Astrocyte of the hippocampus (primary cell): ENCODE results near the gene DPF3.

Source experiments
- DNase-seq: peaks from one replicate; pipeline ENCODE4 v3.0.0; 2011; ENCODE audit warnings: low read depth, low spot score

The DPF3 gene

DNA sequence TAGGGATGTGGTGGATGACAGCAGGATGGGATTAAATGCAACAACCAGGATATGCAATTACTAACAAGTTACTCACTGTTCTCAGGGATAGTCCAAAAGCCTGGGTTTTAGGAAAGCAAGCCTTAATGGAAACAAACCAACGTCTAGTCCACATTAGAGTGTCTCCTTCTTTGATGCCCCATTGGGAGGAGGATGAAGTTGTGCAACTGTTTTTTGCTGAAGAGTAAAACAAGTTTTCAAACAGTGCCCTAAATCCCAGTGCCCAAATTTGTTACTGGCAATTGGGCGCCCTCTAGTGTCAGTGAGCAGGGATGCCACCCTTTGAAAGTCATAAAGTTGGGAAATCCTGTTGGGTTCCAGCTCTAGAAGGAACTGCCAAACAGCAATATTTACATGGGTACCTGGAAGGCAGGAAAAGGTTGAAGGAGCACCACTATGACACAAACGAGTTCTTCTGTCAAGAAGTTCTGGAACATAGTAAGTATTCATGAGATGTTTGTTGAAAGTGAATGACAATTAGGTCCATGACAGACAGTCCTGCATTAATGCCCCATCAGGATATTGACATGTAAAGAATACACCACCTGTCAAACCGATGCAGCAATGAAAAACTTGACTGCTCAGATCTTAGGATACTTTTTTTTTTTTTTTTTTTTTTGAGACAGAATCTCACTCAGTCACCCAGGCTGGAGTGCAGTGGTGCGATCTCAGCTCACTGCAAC is 11.1 kb upstream of the DPF3 start:
- DNase-seq = peak; percentile 84

DNA sequence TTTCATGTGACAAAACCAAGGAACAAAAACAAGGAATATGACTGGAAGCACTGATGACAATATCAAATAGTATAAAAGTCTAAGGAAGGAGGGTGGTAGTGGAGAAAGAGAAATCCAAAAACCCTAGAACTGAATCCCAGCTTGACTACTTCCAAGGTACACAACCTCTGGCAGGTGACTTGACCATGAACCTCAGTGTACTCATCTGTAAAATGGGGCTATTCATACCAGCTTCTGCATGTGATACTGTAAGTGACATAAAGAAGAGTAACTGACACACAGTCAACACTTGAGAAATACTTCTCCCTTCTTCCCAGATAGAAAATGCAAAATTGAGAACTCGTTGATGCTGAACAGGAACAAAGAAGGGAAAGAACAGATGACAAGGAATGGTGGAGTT is 10.3 kb upstream of the DPF3 start:
- DNase-seq = no peak

DNA sequence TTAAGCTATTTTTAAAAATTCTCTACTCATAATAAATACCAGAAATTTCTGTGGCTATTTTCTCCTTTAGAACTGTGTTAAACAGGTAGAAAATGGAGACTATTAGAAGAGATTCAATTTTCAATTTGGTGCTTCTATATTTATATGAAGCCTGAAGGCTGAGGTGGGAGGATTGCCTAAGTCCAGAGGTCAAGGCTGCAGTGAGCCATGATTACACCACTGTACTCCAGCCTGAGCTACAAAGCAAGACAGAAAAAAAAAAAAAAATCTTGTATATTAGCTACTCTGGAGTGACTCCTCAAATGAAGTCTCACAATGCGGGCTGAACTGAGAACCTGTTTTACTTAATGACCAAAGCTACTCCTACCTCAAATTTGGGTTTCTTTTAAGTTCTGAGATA is 9.8 kb upstream of the DPF3 start:
- DNase-seq = no peak

DNA sequence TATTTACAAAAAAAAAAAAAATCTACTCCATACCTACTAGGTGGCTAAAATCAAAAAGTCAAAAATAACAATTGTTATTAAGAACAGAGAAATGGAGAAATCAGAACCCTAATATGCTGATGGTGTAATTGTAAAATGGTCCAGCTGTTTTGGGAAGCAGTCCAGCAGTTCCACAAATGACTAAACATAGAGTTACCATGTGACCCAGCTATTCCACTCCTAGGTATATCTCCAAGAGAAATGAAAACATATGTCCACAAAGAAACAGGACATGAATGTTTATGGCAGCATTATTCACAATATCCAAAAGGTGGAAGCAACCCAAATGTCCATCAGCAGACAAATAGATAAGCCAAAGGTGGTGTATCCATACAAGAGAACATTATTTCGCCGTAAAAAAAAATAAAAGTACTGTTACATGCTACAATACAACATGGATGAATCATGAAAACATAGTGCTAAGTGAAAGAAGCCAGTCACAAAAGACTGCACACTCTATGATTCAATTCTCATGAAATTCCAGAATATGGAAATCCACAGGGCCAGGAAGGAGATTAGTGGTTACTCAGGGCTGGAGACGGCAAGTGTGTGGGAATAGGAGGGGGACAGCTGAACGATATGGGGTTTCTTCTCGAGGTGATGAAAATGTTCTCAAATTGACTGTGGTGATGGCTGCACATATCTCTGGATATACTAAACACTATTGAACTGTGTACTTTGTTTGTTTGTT is 9.1 kb upstream of the DPF3 start:
- no peak for DNase-seq

DNA sequence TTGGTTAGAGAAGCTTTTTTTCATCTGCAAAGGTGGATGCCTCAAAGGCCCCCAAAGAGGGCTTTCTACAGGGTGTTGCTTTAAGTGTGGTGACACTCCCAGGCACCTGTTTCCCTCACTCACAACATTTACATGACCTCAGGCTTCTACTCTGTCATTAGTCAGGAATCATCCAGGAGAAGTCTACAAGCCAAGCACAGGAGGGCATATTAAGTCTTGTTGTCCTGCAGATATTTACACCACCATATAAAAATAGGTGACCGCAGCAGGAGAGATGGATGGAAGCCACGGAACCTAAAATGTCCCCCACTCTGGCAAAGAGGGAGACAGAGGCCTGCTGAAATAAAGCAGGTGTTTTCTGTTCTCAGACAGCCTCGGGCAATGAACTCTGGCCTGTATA is 7.5 kb upstream of the DPF3 start:
- DNase-seq = no peak

DNA sequence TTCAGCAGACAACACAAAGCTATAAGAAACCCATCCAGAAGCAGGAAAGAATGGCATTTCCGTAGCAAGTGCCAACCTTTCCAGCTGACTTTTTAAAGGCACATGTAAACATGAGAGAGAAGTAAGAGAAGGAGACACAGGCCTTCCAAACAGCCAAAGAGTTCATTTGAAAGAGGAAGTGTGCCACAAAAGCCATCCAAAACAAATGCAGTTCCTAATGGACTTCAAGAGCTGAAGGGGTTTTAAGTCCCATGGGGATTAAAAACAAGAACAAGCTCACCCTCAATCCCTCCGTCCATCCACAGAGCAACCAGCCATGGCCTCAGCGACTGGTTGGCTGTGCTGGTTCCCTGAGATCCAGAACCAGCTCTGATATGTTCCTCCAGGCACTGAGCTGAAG is 4.5 kb upstream of the DPF3 start:
- DNase-seq = no peak

DNA sequence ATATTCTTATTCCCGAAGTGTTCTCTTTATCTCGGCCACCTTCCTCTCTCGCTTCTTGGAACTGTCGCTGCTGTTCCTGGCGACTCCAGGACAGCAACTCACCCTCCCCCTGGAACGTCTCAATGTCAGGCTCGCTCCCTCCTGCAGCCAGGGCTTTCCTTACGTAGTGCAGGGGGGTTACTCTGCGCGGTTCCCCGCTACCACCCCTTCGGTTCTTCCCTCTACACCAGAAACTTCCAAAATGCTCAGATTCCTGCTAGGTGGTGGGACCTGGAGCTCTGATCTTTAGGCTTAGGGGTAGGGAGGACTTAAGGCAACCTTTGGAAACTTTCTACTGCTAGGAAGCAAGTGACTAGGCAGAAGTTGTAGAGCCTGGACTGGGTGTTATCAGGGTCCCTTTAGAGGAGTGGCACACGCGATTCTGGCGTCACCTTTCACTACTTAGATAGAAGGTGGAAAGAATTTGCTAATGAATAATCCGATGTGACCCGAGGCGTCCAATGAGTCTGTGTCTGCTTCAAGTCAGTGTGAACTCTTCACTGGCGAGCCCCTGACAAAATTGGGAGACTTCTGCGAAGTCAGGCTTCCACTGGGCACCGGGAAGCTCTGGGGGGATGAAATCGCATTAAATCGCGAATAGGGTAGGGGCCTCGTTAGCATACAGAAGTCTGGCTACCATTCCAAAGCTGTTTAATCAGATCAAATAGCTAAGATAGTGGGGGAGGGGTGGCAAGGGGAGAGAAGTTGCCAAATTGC is 900 bp upstream of the DPF3 start:
- DNase-seq = peak; percentile 57

DNA sequence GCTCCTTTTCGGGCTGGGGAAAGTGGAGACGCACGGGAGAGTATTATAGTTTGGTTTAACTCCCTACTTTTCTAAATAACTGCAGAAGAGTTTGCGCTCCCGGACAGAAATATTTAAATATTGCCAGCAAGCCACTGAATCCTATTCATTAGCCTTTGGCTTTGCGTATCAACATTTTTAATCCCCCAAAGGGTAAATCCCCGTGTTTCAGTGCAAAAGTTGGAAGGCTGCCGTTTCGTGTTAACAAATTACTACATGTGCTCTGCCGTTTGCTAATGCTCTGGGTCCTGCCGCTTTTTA is 372 bp upstream of the DPF3 start:
- no peak for DNase-seq

DNA sequence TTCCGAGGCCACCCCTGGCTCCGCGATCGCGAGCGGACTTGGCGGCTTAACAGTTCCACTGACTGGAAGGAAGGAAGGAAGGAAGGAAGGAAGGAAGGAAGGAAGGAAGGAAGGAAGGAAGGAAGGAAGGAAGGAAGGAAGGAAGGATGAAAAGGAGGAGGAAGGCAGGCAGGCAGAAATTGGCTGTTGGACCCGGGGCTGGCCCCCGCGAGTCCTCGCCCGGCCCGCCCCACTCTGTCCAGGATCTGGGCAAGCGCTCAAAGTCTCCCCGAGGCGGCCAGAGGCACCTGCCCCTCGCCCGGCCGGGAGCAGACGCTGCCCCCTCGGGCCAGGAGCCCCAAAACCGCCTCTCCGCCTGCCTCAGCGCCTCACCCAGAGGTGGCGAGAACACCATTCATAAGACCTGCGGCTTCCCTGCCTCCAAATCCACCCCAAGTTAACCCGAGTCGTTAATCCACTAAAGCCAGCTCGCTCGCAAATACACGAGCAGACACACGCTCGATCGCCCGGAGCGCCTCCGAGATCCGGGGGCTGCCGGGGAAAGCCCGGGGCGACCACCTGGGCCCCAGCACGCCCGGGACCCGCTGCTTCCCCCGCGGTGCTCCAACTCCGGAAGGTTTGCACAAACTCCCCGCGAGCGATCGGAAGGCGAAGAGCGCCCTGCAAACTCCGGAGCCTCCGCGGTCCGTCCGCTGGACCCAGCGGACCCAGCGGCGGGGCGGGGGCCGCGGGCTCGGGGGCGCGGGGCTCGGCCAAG is 844 bp downstream of the DPF3 start:
- peak; percentile 66 for DNase-seq

DNA sequence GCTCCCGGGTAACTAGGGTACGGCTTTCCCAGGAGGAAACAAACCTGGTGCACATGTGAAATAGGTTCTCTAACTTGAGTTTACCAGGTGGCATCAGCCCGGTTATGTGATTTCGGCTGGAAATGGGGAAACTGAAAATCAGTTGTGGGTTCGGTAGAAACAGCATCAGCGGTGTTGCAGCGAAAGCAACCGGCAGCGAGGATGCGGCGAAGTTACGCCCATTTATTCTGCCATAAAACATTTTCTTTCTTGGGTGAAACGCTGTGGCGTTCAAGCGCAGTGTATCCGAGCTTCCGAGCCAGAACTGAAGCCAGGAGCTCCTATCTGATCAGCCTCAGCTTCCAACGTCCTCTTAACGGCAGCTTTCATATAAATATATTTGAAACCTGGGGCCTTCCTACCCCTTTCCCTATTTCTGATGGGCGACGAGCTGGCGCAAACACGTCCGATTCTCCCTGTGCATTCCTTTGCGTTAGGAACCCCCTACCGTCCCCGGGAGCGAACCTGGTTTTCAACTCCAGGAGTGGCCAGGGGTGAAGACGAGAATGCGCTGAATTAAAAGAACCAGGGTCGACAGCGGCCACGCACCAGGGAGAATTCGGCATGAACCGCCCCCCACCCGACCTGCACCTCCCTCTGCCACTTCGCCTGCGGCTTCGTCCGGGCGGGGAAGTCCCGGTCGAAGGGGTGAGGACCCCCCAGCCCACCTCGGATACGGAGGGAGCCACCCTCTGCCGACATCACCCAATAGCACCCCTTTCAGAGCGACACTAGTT is 1.6 kb downstream of the DPF3 start:
- peak; percentile 63 for DNase-seq

DNA sequence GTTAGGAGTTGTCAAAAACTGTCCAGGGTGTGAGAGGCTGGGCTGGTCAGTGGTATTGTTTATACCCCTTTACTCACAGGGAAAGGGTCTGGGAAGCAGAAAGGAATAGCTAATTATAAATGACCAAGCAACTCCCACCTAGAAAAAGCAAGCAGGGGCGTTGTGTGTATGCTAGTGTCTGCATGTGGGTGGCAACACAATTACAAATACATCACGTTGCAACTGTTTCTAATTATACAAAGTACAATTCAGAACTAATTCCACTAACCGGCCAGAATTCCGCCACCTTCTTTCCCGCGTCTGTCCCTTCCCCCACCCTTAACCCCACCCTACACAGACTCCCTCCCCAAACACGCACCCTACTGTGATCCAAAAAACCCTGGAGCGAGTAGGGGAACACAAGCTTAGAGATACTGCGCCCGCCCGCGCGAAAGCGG is 2.2 kb downstream of the DPF3 start:
- DNase-seq = no peak

DNA sequence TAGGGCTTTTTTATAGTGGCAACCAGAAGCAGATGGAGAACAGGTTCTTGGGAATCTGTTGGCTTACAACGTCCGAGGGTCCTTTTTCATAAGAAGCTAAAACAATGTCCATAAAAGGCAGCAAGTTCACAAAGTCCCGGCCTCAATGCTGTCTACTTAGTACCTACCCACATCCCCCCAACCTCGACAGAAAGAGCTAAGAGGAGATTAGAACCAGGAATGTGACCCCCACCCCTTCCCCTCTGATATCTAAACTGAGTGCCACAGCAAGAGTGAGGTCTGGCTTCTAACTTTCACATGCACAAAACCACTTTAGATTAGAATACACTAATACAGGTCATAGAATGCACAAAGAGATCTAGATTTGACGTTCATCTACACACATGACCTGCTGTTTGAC is 4.5 kb downstream of the DPF3 start:
- no peak for DNase-seq

DNA sequence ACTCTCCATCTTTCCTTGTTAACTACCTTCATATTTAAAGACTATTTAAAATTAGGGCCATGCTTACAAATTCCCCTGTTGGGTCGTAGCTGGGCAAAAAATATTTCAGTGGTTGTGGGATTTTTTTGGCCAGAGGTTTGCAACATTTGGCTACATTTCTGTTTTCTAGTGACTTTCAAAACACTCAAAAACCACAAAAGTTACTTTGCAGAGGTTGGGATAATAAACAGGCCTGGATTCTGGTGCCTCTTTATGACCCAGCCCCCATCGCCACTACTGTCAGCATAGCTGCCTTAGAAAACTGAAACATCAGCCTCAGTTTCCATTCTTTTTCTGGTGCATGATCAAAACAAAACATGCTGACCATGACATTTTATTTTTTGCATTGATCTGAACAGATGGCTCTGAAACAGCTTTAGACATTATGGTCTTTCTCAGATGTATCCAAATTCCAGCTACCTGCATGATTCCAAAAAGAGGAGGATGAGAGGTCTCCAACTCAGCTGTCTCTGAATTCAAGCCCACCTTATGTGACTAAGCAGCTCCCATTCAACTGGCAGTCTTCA is 5.2 kb downstream of the DPF3 start:
- peak; percentile 72 for DNase-seq

DNA sequence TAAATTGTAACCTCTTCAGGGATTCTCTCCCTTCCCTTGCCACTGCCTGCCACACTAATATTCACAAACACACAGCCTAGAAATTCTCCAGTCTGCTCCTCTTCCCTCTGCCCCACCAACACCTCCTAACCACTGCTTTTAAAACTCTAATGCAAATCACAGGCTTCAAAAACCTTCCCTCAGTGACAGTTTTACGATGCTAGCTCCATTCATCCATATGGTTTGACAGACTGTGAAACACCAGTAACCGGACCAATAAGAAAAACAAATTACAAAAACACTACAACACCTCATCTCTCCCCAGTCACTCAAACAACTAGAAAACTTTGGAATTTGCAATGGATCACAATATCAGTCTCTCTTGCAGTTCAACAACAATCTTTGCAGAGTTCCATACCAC is 5.7 kb downstream of the DPF3 start:
- no peak for DNase-seq

DNA sequence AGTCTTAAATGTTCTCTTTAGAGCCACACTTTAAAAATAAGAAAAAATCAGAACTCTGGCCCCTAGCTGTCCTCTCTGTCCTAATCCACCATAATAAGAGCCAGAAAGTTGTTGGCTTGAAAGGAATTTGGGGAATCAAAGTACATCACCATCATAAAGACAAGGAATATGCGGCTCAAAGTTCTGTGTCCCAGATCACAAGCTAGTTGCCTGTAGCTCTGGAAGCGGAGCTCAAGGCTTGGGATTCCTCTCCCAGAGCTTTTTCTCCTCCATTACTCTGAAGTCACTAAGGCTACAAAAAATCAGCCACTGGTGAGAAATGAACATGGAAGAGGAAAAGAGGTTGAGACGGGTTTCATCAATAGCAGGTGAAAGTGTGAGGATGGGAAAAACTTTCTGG is 6.4 kb downstream of the DPF3 start:
- no peak for DNase-seq

DNA sequence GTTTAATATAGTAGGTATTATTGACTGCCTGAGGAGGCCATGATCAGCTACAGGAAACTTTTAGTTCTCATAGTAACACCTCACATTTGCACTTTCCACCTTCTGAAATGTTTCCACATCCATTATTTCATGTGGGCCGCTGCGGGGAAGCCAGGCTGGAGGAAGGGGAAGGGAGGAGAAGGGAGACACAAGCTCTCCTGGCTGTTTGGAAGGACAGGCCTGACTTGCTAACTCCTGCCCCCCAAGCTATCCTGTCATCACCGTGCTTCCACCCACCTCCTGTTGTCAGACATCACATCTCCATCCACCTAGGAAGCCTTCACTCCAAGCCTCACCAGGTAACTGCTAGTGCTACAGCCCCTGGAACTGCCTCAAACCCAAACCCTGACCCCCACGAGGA is 9.5 kb downstream of the DPF3 start:
- no peak for DNase-seq

DNA sequence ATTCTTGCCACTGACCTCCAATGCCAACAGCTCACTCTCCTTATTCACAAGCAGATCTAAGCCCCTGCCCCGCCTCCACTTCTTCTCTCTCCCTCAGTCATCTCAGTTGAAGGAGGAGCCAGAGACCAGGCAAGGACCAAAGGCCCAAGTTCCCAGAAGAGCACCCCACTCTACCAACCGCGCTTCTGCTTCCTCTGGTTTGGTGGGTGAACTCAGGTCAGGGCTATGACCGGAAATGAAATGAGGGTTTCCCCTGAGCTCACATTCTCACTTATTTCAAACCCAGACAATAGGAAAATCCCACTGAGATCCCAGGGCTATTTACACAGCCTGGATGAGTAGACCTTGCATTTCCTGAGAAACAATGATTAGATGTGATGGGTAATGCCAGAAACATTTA is 9.9 kb downstream of the DPF3 start:
- DNase-seq = peak; percentile 28

DNA sequence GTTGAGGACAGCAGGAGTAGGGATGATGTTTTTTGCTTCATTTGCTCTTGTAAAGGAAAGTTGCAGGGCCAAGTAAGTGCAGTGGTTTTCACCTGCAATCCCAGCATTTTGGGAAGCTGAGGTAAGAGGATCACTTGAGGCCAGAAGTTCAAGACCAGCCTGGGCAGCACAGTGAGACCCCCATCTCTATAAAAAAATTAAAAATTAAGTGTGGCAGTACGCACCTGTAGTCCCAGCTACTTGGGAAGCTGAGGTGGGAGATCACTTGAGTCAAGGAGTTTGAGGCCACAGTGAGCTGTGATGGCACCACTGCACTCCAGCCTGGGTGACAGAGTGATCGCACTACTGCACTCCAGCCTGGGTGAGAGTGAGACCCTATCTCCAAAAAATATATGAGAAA is 10.8 kb downstream of the DPF3 start:
- no peak for DNase-seq

DNA sequence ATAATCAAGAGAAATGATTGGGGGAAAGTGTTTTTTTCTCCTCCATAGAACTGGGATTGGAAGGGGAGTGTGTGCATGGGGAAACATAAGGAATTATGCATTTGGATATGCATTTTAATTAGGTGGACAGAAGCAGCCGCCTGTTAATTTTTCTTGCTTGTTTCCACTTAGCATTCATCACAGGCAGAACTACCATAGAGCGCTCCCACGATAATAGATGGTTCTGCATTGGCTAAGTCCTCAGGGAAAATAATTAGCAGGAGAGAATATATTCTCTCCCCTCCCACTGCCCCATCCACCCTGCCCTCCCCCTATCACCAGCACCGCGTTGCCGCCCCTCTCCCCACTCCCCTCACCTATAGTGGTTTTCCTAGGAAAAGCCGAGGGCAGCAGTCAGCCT is 11.4 kb downstream of the DPF3 start:
- no peak for DNase-seq

DNA sequence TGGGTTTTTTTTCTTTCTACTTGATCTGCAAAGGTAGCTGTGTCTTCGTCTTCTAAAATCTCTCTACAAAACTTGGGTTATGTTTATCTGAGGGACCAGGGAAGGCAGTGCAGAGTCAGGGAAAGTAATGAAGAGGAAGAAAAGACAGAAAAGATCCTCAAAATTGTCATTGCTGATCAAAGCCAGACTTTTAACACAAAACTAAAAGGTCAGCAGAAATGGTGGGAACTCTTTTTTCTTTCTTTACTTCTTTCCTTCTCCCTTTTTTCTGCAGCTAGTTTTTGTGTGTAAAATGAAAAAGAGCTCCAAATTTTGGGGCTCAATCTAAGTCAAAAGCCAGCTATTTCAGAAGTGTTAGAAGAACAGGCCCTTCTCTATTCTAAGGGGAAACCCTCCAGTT is 11.9 kb downstream of the DPF3 start:
- no peak for DNase-seq

DNA sequence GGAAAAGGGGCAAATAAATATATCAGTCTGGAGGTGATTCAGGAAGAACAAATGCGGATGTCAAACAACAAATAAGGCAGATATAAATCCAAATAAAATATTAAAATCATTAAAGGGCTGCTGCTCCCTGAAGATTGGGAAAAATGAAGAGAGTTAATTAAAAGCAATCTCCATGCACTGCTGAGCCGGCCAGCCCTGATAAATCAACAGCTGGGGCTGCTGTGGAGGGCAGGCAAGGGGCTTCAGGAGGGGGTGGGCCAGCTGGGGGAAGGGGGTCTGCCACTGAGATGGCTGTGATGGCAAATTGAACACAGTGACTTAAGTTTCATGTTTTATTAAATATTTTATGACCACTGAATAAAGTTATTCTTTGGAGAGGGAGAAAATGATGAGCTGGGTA is 12.4 kb downstream of the DPF3 start:
- no peak for DNase-seq
